D721Med (cell line): ENCODE results near the gene PPP1R12C.

Source experiments
- DNase-seq: peaks from one replicate; pipeline ENCODE4 v3.0.0; 2011; ENCODE audit warnings: low spot score; ENCODE audit not compliant: insufficient read length
- FAIRE-seq: peaks from 2 replicates; lab custom pipeline; 2011; peaks lifted over from hg19 to GRCh38; lab: Jason Lieb, UNC
- TF ChIP-seq, protein P1 (sequence below): IDR thresholded peaks from 2 replicates; pipeline ENCODE4 v1.5.1; 2012; ENCODE audit warnings: mild to moderate bottlenecking, control low read depth; ENCODE audit not compliant: insufficient read depth; ENCODE audit errors: missing control alignments

PPP1R12C gene

DNA sequence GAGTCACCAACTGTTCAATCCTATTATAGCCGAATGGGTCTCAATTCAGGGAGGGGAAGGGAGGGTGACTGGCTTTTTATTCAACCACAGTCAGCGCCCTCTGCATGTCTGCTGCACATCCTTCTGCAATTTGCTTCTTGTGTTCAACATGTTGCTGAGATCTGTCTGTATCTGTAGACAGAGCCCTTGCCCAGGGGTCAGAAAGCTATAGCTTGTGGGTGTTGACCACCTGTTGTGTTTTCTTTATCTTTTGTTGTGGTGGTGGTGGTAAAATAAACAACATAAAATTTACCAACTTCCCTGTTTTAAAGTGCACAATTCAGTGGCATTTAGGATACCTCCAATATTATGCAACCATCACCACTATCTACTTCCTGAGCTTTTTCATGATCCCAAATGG is 12.2 kb downstream of the PPP1R12C start:
- TF ChIP-seq, protein P1, sequence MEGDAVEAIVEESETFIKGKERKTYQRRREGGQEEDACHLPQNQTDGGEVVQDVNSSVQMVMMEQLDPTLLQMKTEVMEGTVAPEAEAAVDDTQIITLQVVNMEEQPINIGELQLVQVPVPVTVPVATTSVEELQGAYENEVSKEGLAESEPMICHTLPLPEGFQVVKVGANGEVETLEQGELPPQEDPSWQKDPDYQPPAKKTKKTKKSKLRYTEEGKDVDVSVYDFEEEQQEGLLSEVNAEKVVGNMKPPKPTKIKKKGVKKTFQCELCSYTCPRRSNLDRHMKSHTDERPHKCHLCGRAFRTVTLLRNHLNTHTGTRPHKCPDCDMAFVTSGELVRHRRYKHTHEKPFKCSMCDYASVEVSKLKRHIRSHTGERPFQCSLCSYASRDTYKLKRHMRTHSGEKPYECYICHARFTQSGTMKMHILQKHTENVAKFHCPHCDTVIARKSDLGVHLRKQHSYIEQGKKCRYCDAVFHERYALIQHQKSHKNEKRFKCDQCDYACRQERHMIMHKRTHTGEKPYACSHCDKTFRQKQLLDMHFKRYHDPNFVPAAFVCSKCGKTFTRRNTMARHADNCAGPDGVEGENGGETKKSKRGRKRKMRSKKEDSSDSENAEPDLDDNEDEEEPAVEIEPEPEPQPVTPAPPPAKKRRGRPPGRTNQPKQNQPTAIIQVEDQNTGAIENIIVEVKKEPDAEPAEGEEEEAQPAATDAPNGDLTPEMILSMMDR, result no peak
- FAIRE-seq (no peak), DNase-seq (no peak)

GRCh38 chr19:55103190-55103589 is 14.2 kb downstream of the PPP1R12C start:
- FAIRE-seq (no peak), DNase-seq (no peak)
- TF ChIP-seq, protein P1, result no peak

DNA sequence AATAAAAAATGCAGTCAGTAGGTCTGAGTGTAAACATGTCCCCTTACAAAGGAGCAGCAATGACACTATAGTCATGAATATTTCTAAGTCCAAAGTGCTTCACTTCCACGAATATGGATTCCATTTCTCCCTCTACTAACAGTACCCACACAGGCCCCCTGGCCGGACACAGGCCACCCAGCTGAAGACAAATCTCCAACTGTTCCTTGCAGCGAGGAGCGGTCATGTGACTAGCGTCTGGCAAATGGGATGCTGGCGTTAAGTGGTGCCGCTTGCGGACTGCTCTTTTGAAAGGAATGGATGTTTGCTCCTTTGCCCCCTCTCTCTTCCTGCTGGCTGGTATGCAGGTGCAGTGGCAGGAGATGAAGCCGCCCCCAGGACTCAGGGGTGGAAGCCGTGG is 16.2 kb downstream of the PPP1R12C start:
- no peak for DNase-seq
- TF ChIP-seq, protein P1, result no peak
- no peak for FAIRE-seq

GRCh38 chr19:55099557-55100506 is 17.6 kb downstream of the PPP1R12C start:
- TF ChIP-seq, protein P1, result peak; percentile 20
- DNase-seq, result no peak
- no peak for FAIRE-seq

- TF ChIP-seq, protein P1, result no peak
- FAIRE-seq (no peak), DNase-seq (no peak)
These were observed 18.5 kb downstream of the PPP1R12C start for GRCh38 chr19:55098716-55099556.

DNA sequence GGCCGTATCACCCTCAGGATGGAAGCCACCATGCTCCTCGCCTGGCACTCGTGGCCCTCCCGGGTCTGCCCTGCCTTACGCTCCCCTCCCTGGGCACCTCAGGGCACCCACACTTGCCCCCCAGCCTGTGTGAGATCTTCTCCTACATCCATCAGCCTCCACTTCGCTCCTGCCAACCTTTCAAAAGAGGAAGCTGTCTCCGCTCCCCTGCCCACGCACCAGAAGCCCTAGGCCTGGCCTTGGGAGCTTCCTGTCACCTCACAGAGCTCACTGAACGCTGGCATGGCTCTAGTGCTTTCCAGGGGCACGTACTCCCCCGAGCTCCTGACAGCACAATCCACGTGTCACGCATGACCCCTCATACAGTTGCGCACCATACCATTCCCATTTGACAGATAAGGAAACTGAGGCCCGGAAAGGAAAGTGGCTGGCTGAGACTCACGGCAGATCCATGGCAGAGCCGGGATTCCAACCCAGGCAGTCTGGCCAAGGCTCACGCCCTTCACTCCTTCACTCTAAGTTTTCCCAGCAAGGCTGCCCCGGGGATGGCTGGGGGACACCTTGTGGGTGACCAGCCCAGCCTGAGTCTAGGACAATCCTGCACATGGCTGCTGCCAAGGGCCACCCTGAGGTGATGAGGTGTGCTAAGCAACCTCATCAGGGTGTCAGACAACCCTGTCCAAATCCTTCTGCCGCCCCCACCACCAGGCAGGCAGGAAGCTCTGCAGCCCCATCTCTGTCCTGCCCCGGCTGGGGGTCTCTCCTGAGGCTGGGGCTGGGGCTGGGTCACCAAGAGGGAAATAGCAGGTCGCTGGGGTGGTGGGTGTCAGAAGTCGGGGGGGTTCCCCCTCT is 19.3 kb downstream of the PPP1R12C start:
- TF ChIP-seq, protein P1, result no peak
- DNase-seq (no peak), FAIRE-seq (no peak)
